HepG2 (cell line): ENCODE data around the gene COPS6. TPM values are rescaled to one million over a fixed set of nuclear protein-coding genes. Genes with fewer than 3 reads are reported as not detected.
A peak's percentile ranks its signal among the peaks of the same experiment; 100 is the strongest.

Experiments
- ATF7-NPFF ChIP-seq: sonication (generic); formaldehyde crosslinking; IDR thresholded peaks from 2 replicates; pipeline ENCODE4 v1.8.1; 2023; ENCODE audit warnings: mild to moderate bottlenecking, low read depth, missing genetic modification reagents, moderate library complexity
- CBX2 ChIP-seq, 2 experiments: fragments of 200-600 bp in 1 of 2; sonication (generic); formaldehyde crosslinking in 1 of 2; IDR thresholded peaks; 2 replicates each; pipeline versions ENCODE4 v1.7.0 to v1.8.1; 2018 to 2022; ENCODE audit warnings: low read depth in 2 of 2, low read length in 1 of 2, mild to moderate bottlenecking in 1 of 2, missing genetic modification reagents in 1 of 2
- ETV5 ChIP-seq: IDR thresholded peaks from 2 replicates; pipeline ENCODE4 v1.6.1; 2018; ENCODE audit warnings: missing biosample characterization, missing genetic modification reagents, inconsistent platforms, borderline replicate concordance
- KMT2A ChIP-seq: sonication (generic); formaldehyde crosslinking; IDR thresholded peaks from 2 replicates; pipeline ENCODE4 v1.4.0; 2020; ENCODE audit warnings: missing genetic modification reagents
- PRPF4 ChIP-seq: fragments of 200-400 bp; formaldehyde crosslinking; IDR thresholded peaks from 2 replicates; pipeline ENCODE4 v1.6.1; 2016; ENCODE audit warnings: low read length, low read depth; ENCODE audit not compliant: poor library complexity, severe bottlenecking
- SOX13 ChIP-seq, 3 experiments: fragments of 450-650 bp in 1 of 3; sonication (generic) in 1 of 3; formaldehyde crosslinking in 1 of 3; IDR thresholded peaks in 2 of 3; conservative IDR thresholded peaks in 1 of 3; 2 replicates each; pipeline versions ENCODE4 v1.5.0 to v1.6.1; 2016 to 2020; ENCODE audit warnings: antibody characterized with exemption in 1 of 3, mild to moderate bottlenecking in 1 of 3, missing compliant biosample characterization in 1 of 3, missing genetic modification reagents in 1 of 3, moderate library complexity in 1 of 3
- SRSF9 ChIP-seq: fragments of 200-400 bp; formaldehyde crosslinking; IDR thresholded peaks from 2 replicates; pipeline ENCODE4 v1.6.1; 2018; ENCODE audit warnings: borderline replicate concordance, mild to moderate bottlenecking, low read depth, low read length; ENCODE audit not compliant: insufficient read depth, poor library complexity, severe bottlenecking
- SSRP1 ChIP-seq: IDR thresholded peaks from 2 replicates; pipeline ENCODE4 v1.6.1; 2016; ENCODE audit warnings: control low read depth
- TCF7 ChIP-seq: sonication (generic); IDR thresholded peaks from 2 replicates; pipeline ENCODE4 v1.6.1; 2016; ENCODE audit warnings: antibody characterized with exemption, low read depth
- XBP1 ChIP-seq: sonication (generic); formaldehyde crosslinking; IDR thresholded peaks from 2 replicates; pipeline ENCODE4 v1.5.0; 2020; ENCODE audit warnings: missing genetic modification reagents
- ZFY ChIP-seq: sonication (generic); formaldehyde crosslinking; IDR thresholded peaks from 2 replicates; pipeline ENCODE4 v1.4.0; 2020; ENCODE audit warnings: missing genetic modification reagents
- ZNF33A ChIP-seq: sonication (generic); formaldehyde crosslinking; IDR thresholded peaks from 2 replicates; pipeline ENCODE4 v1.5.1; 2020; ENCODE audit warnings: missing genetic modification reagents, mild to moderate bottlenecking, moderate library complexity, borderline replicate concordance
- ZNF777 ChIP-seq: sonication (generic); formaldehyde crosslinking; IDR thresholded peaks from 2 replicates; pipeline ENCODE4 v1.4.0; 2020; ENCODE audit warnings: missing genetic modification reagents
- polyA plus RNA-seq, 8 experiments: library from polyadenylated mRNA; depleted of rRNA in 3 of 8; stranded (reverse) in 7 of 8; unstranded in 1 of 8; fragments of >200 nt; fragmentation: Illumina TruSeq in 4 of 8; extraction: Trizol in 4 of 8; gene quantifications; 2 replicates each; pipeline versions ENCODE4 v1.2.1 to v1.2.3, GENCODE V29; 2011 to 2016; ENCODE audit warnings: low read depth in 4 of 8, missing spikeins in 1 of 8, mixed read lengths in 1 of 8; ENCODE audit not compliant: insufficient read depth in 1 of 8
- total RNA-seq, 5 experiments: library from RNA; depleted of rRNA; stranded (reverse); fragments of >200 nt; fragmentation: Illumina TruSeq; extraction: Trizol; gene quantifications; 2 replicates each; pipeline ENCODE4 v1.2.3, GENCODE V29; 2016; ENCODE audit warnings: low read depth in 1 of 5
- TF ChIP-seq, protein P1 (sequence below): sonication (generic); formaldehyde crosslinking; IDR thresholded peaks from 2 replicates; pipeline ENCODE4 v1.4.0; 2020; ENCODE audit warnings: mild to moderate bottlenecking, missing genetic modification reagents
- TF ChIP-seq, protein P2 (sequence below): sonication (generic); formaldehyde crosslinking; conservative IDR thresholded peaks from 2 replicates; pipeline ENCODE4 v1.4.0; 2020; ENCODE audit warnings: missing genetic modification reagents
- TF ChIP-seq, protein P3 (sequence below): sonication (generic); formaldehyde crosslinking; conservative IDR thresholded peaks from 2 replicates; pipeline ENCODE4 v1.8.1; 2023; ENCODE audit warnings: missing genetic modification reagents

Gene COPS6
- total and polyA plus RNA-seq, 2 of the 13 experiments (the other 11 are each of a cell fraction or from before 2014, with no cell fraction given) = 33.4 to 117 TPM

DNA sequence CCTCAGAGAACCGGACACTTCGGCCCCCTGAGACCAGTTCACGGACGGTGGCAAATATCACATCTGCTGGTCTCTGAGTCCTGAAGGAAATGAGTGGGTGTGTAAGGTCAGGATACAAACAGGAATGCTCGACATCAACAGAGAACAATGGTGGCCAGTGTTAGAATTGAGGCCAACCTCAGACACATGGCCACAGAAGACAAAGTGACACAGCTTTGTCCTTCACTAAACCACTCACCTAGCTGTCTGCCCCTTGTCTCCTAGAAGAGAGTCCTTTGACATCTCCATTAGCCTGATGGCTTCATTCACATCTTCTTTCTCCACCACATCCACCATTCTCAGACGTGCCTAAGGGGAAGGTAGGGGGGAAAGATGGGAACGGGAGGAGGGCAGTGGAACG lies 4.3 kb downstream of the COPS6 start (continued):
- TF ChIP-seq, protein P1, sequence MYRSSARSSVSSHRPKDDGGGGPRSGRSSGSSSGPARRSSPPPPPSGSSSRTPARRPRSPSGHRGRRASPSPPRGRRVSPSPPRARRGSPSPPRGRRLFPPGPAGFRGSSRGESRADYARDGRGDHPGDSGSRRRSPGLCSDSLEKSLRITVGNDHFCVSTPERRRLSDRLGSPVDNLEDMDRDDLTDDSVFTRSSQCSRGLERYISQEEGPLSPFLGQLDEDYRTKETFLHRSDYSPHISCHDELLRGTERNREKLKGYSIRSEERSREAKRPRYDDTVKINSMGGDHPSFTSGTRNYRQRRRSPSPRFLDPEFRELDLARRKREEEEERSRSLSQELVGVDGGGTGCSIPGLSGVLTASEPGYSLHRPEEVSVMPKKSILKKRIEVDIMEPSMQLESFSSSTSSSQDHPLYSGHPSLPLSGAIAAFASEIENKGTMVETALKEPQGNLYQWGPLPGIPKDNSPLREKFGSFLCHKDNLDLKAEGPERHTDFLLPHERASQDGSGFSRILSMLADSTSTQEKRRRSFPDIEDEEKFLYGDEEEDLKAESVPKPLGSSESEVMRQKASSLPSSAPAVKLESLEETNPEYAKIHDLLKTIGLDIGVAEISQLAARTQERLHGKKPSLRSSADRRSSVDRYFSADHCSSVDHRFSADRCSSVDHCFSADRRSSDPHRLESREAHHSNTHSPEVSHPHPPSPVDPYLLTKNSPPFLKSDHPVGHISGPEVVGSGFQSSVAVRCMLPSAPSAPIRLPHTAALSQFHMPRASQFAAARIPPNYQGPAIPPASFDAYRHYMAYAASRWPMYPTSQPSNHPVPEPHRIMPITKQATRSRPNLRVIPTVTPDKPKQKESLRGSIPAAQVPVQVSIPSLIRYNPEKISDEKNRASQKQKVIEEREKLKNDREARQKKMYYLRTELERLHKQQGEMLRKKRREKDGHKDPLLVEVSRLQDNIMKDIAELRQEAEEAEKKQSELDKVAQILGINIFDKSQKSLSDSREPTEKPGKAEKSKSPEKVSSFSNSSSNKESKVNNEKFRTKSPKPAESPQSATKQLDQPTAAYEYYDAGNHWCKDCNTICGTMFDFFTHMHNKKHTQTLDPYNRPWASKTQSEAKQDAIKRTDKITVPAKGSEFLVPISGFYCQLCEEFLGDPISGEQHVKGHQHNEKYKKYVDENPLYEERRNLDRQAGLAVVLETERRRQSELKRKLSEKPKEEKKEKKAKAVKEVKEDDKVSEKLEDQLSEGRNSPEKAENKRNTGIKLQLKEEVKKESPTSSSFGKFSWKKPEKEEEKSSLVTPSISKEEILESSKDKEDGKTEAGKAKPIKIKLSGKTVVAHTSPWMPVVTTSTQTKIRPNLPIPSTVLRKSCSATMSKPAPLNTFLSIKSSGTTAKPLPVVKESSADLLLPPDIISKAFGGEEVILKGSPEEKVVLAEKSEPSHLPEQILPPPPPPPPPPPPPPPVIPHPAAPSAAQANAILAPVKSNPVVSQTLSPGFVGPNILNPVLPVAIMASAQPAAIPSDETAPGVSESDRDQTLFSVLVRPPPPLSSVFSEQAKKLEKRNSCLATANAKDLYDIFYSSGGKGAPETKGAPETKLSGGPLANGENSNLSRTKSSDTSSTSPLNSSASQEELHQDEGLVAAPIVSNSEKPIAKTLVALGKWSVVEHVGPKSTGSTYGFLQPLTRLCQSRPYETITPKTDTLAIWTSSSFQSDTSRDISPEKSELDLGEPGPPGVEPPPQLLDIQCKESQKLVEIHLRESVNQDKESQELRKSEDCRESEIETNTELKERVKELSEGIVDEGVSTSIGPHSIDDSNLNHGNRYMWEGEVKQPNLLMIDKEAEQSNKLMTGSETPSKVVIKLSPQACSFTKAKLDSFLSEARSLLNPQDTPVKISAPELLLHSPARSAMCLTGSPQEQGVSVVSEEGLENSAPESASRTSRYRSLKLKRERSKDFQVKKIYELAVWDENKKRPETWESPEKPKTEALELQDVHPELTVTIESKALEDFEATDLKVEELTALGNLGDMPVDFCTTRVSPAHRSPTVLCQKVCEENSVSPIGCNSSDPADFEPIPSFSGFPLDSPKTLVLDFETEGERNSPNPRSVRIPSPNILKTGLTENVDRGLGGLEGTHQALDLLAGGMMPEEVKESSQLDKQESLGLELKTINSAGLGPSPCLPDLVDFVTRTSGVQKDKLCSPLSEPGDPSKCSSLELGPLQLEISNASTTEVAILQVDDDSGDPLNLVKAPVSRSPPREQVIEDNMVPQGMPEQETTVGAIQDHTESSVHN (CRISPR knock-in tag) = no peak
- TF ChIP-seq ATF7-NPFF (CRISPR knock-in tag) (no peak), ZNF33A (CRISPR knock-in tag) (no peak), ZNF777 (CRISPR knock-in tag) (no peak), XBP1 (CRISPR knock-in tag) (no peak), ZFY (no peak), TCF7 (no peak), SSRP1 (CRISPR knock-in tag) (no peak), SOX13 (IDR thresholded peaks at IDR 0.05) (no peak), SOX13 (CRISPR knock-in tag; conservative IDR thresholded peaks at IDR 0.05 in 1 of 2, IDR thresholded peaks at IDR 0.05 in 1 of 2) (peak in 1 of 2 experiments; percentile 15; a peak in 1 of 4 replicates), ETV5 (no peak), PRPF4 (peak; percentile 1), SRSF9 (no peak), CBX2 (IDR thresholded peaks at IDR 0.05; ENCODE audit: low read depth, low read length) (no peak), CBX2 (CRISPR knock-in tag; IDR thresholded peaks at IDR 0.05; ENCODE audit: low read depth) (no peak), KMT2A (CRISPR knock-in tag) (no peak)
- TF ChIP-seq, protein P2, sequence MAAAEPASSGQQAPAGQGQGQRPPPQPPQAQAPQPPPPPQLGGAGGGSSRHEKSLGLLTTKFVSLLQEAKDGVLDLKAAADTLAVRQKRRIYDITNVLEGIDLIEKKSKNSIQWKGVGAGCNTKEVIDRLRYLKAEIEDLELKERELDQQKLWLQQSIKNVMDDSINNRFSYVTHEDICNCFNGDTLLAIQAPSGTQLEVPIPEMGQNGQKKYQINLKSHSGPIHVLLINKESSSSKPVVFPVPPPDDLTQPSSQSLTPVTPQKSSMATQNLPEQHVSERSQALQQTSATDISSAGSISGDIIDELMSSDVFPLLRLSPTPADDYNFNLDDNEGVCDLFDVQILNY (CRISPR knock-in tag) = no peak
- TF ChIP-seq, protein P3, sequence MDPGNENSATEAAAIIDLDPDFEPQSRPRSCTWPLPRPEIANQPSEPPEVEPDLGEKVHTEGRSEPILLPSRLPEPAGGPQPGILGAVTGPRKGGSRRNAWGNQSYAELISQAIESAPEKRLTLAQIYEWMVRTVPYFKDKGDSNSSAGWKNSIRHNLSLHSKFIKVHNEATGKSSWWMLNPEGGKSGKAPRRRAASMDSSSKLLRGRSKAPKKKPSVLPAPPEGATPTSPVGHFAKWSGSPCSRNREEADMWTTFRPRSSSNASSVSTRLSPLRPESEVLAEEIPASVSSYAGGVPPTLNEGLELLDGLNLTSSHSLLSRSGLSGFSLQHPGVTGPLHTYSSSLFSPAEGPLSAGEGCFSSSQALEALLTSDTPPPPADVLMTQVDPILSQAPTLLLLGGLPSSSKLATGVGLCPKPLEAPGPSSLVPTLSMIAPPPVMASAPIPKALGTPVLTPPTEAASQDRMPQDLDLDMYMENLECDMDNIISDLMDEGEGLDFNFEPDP = no peak
